DND-41 (cell line): ENCODE data around the gene GRID1.

Experiments used
- ATAC-seq: fragments of 200-7000 bp; cut with Tn5 transposase; 3 replicates; pipeline ENCODE4 v1.9.1; 2021; ENCODE audit warnings: low read depth; ENCODE audit not compliant: insufficient read depth
- DNase-seq: peaks from one replicate; pipeline ENCODE4 v3.0.0-alpha.2; 2020
- H2AFZ ChIP-seq: 2 replicates; pipeline ENCODE4 v1.6.0; 2012; ENCODE audit warnings: low read depth, low read length
- H3K27ac ChIP-seq: 2 replicates; pipeline ENCODE4 v1.5.1; 2012; ENCODE audit warnings: low read length, inconsistent platforms
- H3K27me3 ChIP-seq: fragments of 200-600 bp; sonication (generic); 2 replicates; pipeline ENCODE4 v1.6.0; 2012; ENCODE audit warnings: low read length, mild to moderate bottlenecking, inconsistent platforms; ENCODE audit not compliant: insufficient read depth, poor library complexity
- H3K36me3 ChIP-seq: 2 replicates; pipeline ENCODE4 v1.5.1; 2012; ENCODE audit warnings: low read length, inconsistent platforms; ENCODE audit not compliant: insufficient read depth
- H3K4me1 ChIP-seq: 2 replicates; pipeline ENCODE4 v1.5.1; 2012; ENCODE audit warnings: mild to moderate bottlenecking, low read length; ENCODE audit not compliant: insufficient read depth
- H3K4me2 ChIP-seq: 2 replicates; pipeline ENCODE4 v1.6.0; 2012; ENCODE audit warnings: mild to moderate bottlenecking, moderate library complexity, low read length, inconsistent platforms; ENCODE audit not compliant: insufficient read depth
- H3K4me3 ChIP-seq, 2 experiments: fragments of 200-600 bp in 1 of 2; shearing (Covaris generic) in 1 of 2; 2 replicates each; pipeline ENCODE4 v1.5.1; 2012 to 2016; ENCODE audit warnings: inconsistent platforms in 2 of 2, low read length in 2 of 2, mild to moderate bottlenecking in 2 of 2, low read depth in 1 of 2, moderate library complexity in 1 of 2
- H3K79me2 ChIP-seq: 2 replicates; pipeline ENCODE4 v1.6.0; 2012; ENCODE audit warnings: low read length, inconsistent platforms; ENCODE audit not compliant: insufficient read depth
- H3K9ac ChIP-seq: 2 replicates; pipeline ENCODE4 v1.6.0; 2012; ENCODE audit warnings: low read depth, mild to moderate bottlenecking, inconsistent platforms, low read length, moderate library complexity
- H3K9me3 ChIP-seq: 2 replicates; pipeline ENCODE4 v1.5.1; 2012; ENCODE audit warnings: low read length, moderate library complexity, mild to moderate bottlenecking, inconsistent platforms; ENCODE audit not compliant: insufficient read depth, severe bottlenecking
- H4K20me1 ChIP-seq: 2 replicates; pipeline ENCODE4 v1.6.0; 2012; ENCODE audit warnings: low read length; ENCODE audit not compliant: insufficient read depth
- EZH2 ChIP-seq: IDR thresholded peaks from 3 replicates; pipeline ENCODE4 v1.6.1; 2012; ENCODE audit warnings: borderline replicate concordance, low read depth, mild to moderate bottlenecking, moderate library complexity, low read length, inconsistent platforms; ENCODE audit not compliant: severe bottlenecking
- TF ChIP-seq, protein P1 (sequence below): IDR thresholded peaks from 2 replicates; pipeline ENCODE4 v1.5.1; 2012; ENCODE audit warnings: borderline replicate concordance, low read length, moderate library complexity, mild to moderate bottlenecking; ENCODE audit not compliant: poor library complexity, severe bottlenecking; ENCODE audit errors: extremely low read depth

The GRID1 gene

DNA sequence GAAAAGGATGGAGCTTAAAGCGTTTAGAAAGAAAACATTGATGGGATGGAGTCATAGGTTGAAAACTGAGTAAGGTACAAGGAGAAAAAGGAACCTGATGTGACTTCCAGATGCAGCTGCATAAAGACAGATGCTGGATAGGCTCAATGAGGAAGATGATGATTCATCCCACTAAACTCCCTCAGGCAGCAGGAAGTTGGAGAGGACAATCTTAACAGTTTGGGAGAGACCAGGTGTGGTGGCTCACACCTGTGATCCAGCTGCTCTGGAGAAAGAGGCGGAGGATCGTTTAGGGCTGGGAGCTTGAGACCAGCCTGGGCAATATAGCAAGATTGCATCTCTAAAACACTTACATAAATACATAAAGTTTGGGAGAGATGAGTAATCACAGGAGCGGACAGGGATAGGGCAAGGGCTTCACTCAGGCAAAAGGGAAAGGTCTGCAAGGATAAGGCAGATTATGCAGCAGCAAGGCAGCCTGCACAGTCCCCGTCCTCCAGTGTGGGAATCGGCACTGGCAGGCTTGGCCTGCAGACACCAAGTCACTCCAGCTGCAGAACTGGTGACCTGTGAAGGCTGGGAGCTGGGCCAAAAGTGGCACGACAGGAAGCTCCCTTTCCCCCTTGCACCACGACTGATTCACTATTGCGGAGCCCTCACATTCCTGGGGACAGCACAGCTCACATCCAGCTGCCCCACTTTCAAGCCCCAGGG lies 438.5 kb downstream of the GRID1 start:
- no peaks in the 10 kb centered on the region for H3K4me1 ChIP-seq
- no peaks in the 10 kb centered on the region for H3K36me3 ChIP-seq
- no peaks in the 10 kb centered on the region for H3K79me2 ChIP-seq
- H3K27me3 ChIP-seq: peaks cover 7% of the 10 kb centered on the region
- TF ChIP-seq EZH2: no peak
- TF ChIP-seq, protein P1, sequence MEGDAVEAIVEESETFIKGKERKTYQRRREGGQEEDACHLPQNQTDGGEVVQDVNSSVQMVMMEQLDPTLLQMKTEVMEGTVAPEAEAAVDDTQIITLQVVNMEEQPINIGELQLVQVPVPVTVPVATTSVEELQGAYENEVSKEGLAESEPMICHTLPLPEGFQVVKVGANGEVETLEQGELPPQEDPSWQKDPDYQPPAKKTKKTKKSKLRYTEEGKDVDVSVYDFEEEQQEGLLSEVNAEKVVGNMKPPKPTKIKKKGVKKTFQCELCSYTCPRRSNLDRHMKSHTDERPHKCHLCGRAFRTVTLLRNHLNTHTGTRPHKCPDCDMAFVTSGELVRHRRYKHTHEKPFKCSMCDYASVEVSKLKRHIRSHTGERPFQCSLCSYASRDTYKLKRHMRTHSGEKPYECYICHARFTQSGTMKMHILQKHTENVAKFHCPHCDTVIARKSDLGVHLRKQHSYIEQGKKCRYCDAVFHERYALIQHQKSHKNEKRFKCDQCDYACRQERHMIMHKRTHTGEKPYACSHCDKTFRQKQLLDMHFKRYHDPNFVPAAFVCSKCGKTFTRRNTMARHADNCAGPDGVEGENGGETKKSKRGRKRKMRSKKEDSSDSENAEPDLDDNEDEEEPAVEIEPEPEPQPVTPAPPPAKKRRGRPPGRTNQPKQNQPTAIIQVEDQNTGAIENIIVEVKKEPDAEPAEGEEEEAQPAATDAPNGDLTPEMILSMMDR: no peak
- no peak overlapping the region for H3K27ac ChIP-seq
- DNase-seq: no peak
- no peaks in the 10 kb centered on the region for H3K9me3 ChIP-seq
- no peak overlapping the region for H3K4me3 ChIP-seq
- no peak overlapping the region for H3K4me2 ChIP-seq
- no peaks in the 10 kb centered on the region for H4K20me1 ChIP-seq
- no peak overlapping the region for H2AFZ ChIP-seq
- ATAC-seq: no peak
- no peak overlapping the region for H3K9ac ChIP-seq

DNA sequence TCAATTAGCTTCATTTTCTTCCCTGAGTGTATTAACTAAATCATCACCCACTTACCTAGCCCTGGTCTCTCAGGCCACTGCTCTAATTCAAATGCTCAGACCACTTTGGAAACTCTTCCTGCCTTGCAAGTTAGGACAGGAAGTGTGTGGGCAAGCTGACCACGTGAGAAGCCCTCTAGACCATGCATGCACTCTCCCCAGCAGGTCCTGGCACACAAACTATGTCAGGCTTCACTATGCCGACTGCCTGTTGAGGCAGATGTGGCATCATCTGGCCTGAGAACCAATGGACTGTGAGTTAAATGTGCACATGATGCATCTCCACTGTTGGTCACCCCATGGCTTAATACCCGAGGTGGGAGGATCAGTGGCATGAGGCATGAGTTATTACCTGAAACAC lies 439.6 kb downstream of the GRID1 start:
- Histone ChIP-seq H3K9ac (no peak overlapping the region), H3K79me2 (no peaks in the 10 kb centered on the region), H3K4me2 (no peak overlapping the region), H2AFZ (no peak overlapping the region), H3K4me1 (no peaks in the 10 kb centered on the region), H3K4me3 (no peak overlapping the region), H3K36me3 (no peaks in the 10 kb centered on the region), H3K27me3 (peaks cover 7% of the 10 kb centered on the region), H3K27ac (no peak overlapping the region), H4K20me1 (no peaks in the 10 kb centered on the region), H3K9me3 (no peaks in the 10 kb centered on the region)
- TF ChIP-seq, protein P1: no peak
- TF ChIP-seq EZH2: no peak
- DNase-seq: no peak
- ATAC-seq: no peak

DNA sequence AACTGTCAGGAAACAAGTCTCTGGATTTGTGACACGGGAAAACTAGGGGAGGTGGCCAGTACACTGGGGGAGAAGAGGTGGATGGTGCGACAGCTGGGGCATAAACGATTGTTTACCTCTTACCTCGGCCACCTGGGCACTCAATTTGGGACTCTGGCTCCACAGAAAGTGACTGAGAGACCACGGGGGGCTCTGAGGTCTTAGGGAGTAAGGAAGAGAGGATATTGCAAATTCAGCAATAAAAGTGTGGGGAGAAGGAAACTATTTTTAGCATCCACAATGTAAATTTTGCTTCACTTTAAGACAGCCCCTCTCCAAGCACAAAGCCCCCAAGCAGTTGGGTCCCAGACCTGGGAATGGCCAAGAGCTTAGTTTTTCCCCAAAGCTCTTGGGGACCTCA lies 440.5 kb downstream of the GRID1 start:
- ATAC-seq (no peak), DNase-seq (no peak)
- TF ChIP-seq, protein P1: no peak
- TF ChIP-seq EZH2: no peak
- Histone ChIP-seq H3K79me2 (no peaks in the 10 kb centered on the region), H3K9ac (no peak overlapping the region), H3K4me2 (no peak overlapping the region), H3K36me3 (no peaks in the 10 kb centered on the region), H3K4me3 (no peak overlapping the region), H3K4me1 (no peaks in the 10 kb centered on the region), H4K20me1 (no peaks in the 10 kb centered on the region), H3K9me3 (no peaks in the 10 kb centered on the region), H3K27ac (no peak overlapping the region), H3K27me3 (peaks cover 7% of the 10 kb centered on the region), H2AFZ (no peak overlapping the region)
